HG03175 (cell line): ENCODE measurements around the gene RUVBL1.
A peak's percentile ranks its signal among the peaks of the same experiment; 100 is the strongest.

Experiments
- ATAC-seq: cut with Tn5 transposase; IDR thresholded peaks from one replicate; pipeline ENCODE4 v1.9.1; 2021; ENCODE audit warnings: mild to moderate bottlenecking, moderate library complexity; ENCODE audit not compliant: unreplicated experiment

The RUVBL1 gene

GRCh38 chr3:128083980-128084674 is 39.5 kb downstream of the RUVBL1 start:
- ATAC-seq = no peak

GRCh38 chr3:128083396-128083795 is 40.2 kb downstream of the RUVBL1 start:
- ATAC-seq = no peak

GRCh38 chr3:128082546-128082945 is 41.1 kb downstream of the RUVBL1 start:
- ATAC-seq = no peak

GRCh38 chr3:128081846-128082245 is 41.8 kb downstream of the RUVBL1 start:
- ATAC-seq = no peak

GRCh38 chr3:128081226-128081625 is 42.4 kb downstream of the RUVBL1 start:
- no peak for ATAC-seq

- ATAC-seq = no peak
Observed at GRCh38 chr3:128080323-128081080, 43.1 kb downstream of the RUVBL1 start.

- ATAC-seq = no peak
Observed at GRCh38 chr3:128079823-128080222, 43.8 kb downstream of the RUVBL1 start.

- ATAC-seq = no peak
Observed at GRCh38 chr3:128078875-128079274, 44.7 kb downstream of the RUVBL1 start.

GRCh38 chr3:128078322-128078721 is 45.3 kb downstream of the RUVBL1 start:
- no peak for ATAC-seq

- no peak for ATAC-seq
Observed at GRCh38 chr3:128077665-128078064, 45.9 kb downstream of the RUVBL1 start.

- ATAC-seq = no peak
Observed at GRCh38 chr3:128077202-128077624, 46.4 kb downstream of the RUVBL1 start.

GRCh38 chr3:128076483-128077201 is 47.0 kb downstream of the RUVBL1 start:
- no peak for ATAC-seq

GRCh38 chr3:128075522-128076482 is 47.8 kb downstream of the RUVBL1 start:
- peak; percentile 65 for ATAC-seq

GRCh38 chr3:128074851-128075521 is 48.6 kb downstream of the RUVBL1 start:
- ATAC-seq = no peak

GRCh38 chr3:128073807-128074206 is 49.8 kb downstream of the RUVBL1 start:
- no peak for ATAC-seq

- no peak for ATAC-seq
Observed at GRCh38 chr3:128073185-128073725, 50.4 kb downstream of the RUVBL1 start.

GRCh38 chr3:128072454-128073184 is 51.0 kb downstream of the RUVBL1 start:
- no peak for ATAC-seq

- ATAC-seq = no peak
Observed at GRCh38 chr3:128071771-128072453, 51.7 kb downstream of the RUVBL1 start.
